Natural killer cell (primary cell): ENCODE results near the gene SCG5. TPM values are rescaled to one million over a fixed set of nuclear protein-coding genes. Genes with fewer than 3 reads are reported as not detected.

Experiments
- ATAC-seq, 3 donors: fragments of 150-1000 bp in 2 of 3; fragments of 200-7000 bp in 1 of 3; cut with Tn5 transposase; 1 replicate in 1 of 3; 2 replicates in 2 of 3; pipeline ENCODE4 v1.10.0; 2021; ENCODE audit warnings: mild to moderate bottlenecking in 2 of 3, moderate library complexity in 2 of 3
- DNase-seq, 2 donors: peaks; one replicate each; pipeline versions ENCODE4 v3.0.0 to v3.0.0-alpha.2; 2013 to 2021; ENCODE audit warnings: mixed read lengths in 1 of 2
- H3K27ac ChIP-seq: one replicate; pipeline ENCODE4 v1.5.1; 2013; ENCODE audit warnings: mild to moderate bottlenecking, low read length
- H3K27me3 ChIP-seq: one replicate; pipeline ENCODE4 v1.6.1; 2013; ENCODE audit warnings: low read length; ENCODE audit not compliant: control insufficient read depth, insufficient read depth
- H3K36me3 ChIP-seq: one replicate; pipeline ENCODE4 v1.6.1; 2013; ENCODE audit warnings: low read length; ENCODE audit not compliant: control insufficient read depth, insufficient read depth
- H3K4me1 ChIP-seq: one replicate; pipeline ENCODE4 v1.6.1; 2013; ENCODE audit warnings: low read length; ENCODE audit not compliant: control insufficient read depth, insufficient read depth
- H3K4me3 ChIP-seq: one replicate; pipeline ENCODE4 v1.5.1; 2013; ENCODE audit warnings: low read length
- H3K9me3 ChIP-seq: one replicate; pipeline ENCODE4 v1.6.1; 2013; ENCODE audit warnings: low read length; ENCODE audit not compliant: control insufficient read depth, insufficient read depth
- H3K27ac Mint-ChIP-seq, 2 donors: one replicate each; pipeline ENCODE4 v1.8.0; 2022; ENCODE audit warnings: mild to moderate bottlenecking in 2 of 2, mixed read lengths in 2 of 2, moderate library complexity in 1 of 2
- H3K27me3 Mint-ChIP-seq, 2 donors: one replicate each; pipeline ENCODE4 v1.8.0; 2022; ENCODE audit warnings: low read depth in 2 of 2, mixed read lengths in 2 of 2
- H3K36me3 Mint-ChIP-seq: one replicate; pipeline ENCODE4 v1.8.0; 2022; ENCODE audit warnings: mixed read lengths
- H3K4me1 Mint-ChIP-seq, 2 donors: one replicate each; pipeline ENCODE4 v1.8.0; 2022; ENCODE audit warnings: mixed read lengths in 2 of 2
- H3K4me3 Mint-ChIP-seq: one replicate; pipeline ENCODE4 v1.8.0; 2022; ENCODE audit warnings: mild to moderate bottlenecking, moderate library complexity, mixed read lengths
- H3K9me3 Mint-ChIP-seq, 2 donors: one replicate each; pipeline ENCODE4 v1.8.0; 2022; ENCODE audit warnings: mixed read lengths in 2 of 2
- WGBS: methylation state at CpG from one replicate; pipeline ENCODE4 v1.1.7; 2013; ENCODE audit warnings: missing lambda C conversion rate; ENCODE audit not compliant: insufficient coverage; 5-methylcytosine and 5-hydroxymethylcytosine counted together
- intact Hi-C: fragments of 100-400 bp; cut with micrococcal nuclease; formaldehyde crosslinking; loops from one replicate; pipeline ENCODE4 v1.14.2; 2022
- total RNA-seq, 4 donors: library from RNA; stranded (reverse); fragments of 120-200 nt in 1 of 4; gene quantifications; one replicate each; pipeline versions ENCODE4 v1.2.3 to v1.2.4, GENCODE V29; 2013 to 2022
- TF ChIP-seq, protein P1 (sequence below): fragments of 200-600 bp; IDR thresholded peaks from one replicate; pipeline ENCODE4 v1.8.0; 2022; ENCODE audit warnings: antibody characterized with exemption

The SCG5 gene
- total RNA-seq, 3 donors from 2014 or later (not counting 1 experiment from before 2014, with no cell fraction given): not detected

DNA sequence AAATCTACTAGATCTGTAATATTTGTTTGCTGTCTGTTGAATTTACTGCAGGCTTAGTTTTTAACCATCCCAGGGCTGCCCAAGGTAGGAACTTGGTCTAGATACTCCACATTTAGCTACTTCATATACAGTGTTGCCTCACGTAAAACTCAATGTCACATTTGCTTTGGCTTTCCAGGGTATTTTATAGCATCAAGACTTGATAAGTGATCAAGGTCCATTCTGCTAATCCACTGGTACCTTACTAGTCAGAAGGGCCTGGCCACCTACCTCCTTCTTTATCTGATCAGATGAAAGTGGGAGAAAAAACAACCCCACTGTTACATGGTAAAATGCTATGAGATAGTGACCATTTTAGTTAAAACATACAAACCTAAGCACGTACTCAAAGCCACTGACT, 50.8 kb downstream of the SCG5 start:
- 80% methylated on average over 1 of the region's 2 CpGs for WGBS
- no peak overlapping the region for H3K27ac ChIP-seq
- no peaks in the 10 kb centered on the region for H3K36me3 ChIP-seq
- H3K9me3 ChIP-seq: no peaks in the 10 kb centered on the region
- H3K9me3 Mint-ChIP-seq: no peaks in the 10 kb centered on the region
- ATAC-seq (no peak), DNase-seq (no peak)
- no peak overlapping the region for H3K27ac Mint-ChIP-seq
- no peak overlapping the region for H3K4me3 ChIP-seq
- no peaks in the 10 kb centered on the region for H3K27me3 ChIP-seq
- TF ChIP-seq, protein P1, sequence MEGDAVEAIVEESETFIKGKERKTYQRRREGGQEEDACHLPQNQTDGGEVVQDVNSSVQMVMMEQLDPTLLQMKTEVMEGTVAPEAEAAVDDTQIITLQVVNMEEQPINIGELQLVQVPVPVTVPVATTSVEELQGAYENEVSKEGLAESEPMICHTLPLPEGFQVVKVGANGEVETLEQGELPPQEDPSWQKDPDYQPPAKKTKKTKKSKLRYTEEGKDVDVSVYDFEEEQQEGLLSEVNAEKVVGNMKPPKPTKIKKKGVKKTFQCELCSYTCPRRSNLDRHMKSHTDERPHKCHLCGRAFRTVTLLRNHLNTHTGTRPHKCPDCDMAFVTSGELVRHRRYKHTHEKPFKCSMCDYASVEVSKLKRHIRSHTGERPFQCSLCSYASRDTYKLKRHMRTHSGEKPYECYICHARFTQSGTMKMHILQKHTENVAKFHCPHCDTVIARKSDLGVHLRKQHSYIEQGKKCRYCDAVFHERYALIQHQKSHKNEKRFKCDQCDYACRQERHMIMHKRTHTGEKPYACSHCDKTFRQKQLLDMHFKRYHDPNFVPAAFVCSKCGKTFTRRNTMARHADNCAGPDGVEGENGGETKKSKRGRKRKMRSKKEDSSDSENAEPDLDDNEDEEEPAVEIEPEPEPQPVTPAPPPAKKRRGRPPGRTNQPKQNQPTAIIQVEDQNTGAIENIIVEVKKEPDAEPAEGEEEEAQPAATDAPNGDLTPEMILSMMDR: no peak
- intact Hi-C loops: no loop called here
- H3K27me3 Mint-ChIP-seq: peaks cover 0 to 3% of the 10 kb centered on the region in 2 donors
- no peak overlapping the region for H3K4me3 Mint-ChIP-seq
- H3K36me3 Mint-ChIP-seq: no peaks in the 10 kb centered on the region
- no peaks in the 10 kb centered on the region for H3K4me1 ChIP-seq
- H3K4me1 Mint-ChIP-seq: no peaks in the 10 kb centered on the region

DNA sequence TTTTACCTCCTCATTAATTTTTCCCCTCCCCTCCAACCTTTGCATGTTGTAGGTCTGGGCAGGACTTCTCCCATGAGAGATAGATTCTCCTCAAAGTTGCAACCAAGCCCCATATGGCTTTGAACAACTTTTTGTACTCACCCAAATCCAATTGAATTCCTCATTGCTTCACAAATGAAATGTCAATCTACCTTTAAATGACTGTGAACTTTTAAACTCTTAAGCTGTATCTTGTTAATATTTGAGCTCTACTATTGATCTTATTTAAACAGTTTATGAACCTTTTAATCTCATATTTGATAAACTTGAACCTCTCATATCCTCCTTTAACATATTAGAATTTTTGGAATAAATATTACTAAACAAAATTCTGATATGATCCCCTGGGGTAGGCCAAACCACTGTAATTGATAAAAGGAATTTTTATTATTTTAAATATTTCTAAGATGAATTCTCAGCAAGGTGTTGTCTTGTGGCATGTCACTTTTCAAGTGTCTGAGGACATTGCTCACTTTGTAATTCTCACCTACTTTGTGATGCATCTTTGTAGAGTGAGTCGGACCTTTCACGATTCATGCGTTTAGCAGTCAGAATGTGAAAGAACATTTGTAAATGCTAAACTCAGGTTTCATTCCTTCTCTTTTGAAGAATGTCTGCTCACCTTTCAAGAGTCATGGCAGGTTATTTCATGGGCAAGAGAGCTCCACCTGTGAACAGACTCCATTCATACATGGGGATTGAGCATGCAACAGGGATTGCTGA, 52.9 kb downstream of the SCG5 start:
- TF ChIP-seq, protein P1: no peak
- Mint-ChIP-seq H3K27ac (no peak overlapping the region), H3K4me1 (no peaks in the 10 kb centered on the region), H3K4me3 (no peak overlapping the region), H3K9me3 (no peaks in the 10 kb centered on the region), H3K36me3 (no peaks in the 10 kb centered on the region), H3K27me3 (peaks cover 0 to 6% of the 10 kb centered on the region in 2 donors)
- no peak for ATAC-seq
- 77% methylated on average over 3 of the region's 3 CpGs for WGBS
- Histone ChIP-seq H3K36me3 (no peaks in the 10 kb centered on the region), H3K4me1 (no peaks in the 10 kb centered on the region), H3K27ac (no peak overlapping the region), H3K9me3 (no peaks in the 10 kb centered on the region), H3K27me3 (no peaks in the 10 kb centered on the region), H3K4me3 (no peak overlapping the region)
- intact Hi-C loops: no loop called here
- DNase-seq: no peak

DNA sequence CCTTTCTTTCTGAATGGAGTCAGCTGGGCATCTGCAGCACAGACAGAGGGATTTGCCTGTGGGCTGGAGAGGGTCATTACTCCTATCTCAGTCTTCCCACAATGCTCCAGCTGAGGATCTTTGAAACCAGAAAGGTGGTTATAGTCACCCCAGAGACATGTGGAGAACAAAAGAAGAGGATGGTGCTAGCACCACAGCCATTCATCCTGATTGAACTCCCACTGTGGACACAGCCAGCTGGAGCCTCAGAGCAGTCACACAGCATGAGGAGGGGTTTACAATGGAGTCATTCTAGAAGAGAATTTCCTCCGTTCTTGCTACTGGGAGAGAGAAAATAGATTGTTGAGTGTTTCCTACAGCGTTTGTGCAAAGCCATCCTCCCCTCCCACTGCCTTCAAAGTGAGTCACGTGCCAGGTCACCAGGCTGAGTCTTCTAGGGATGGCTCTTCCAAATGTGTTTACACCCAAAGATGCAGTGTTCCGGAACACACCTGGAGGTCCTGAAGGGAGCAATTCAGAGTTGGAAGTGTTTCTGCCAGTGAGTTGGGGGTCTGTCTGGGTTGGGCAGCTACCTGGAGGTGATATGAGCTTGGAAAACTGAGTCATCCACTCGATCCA, 57.4 kb downstream of the SCG5 start:
- no peak overlapping the region for H3K4me3 Mint-ChIP-seq
- ATAC-seq (no peak), DNase-seq (no peak)
- H3K4me1 ChIP-seq: no peaks in the 10 kb centered on the region
- TF ChIP-seq, protein P1: no peak
- peaks cover 3 to 19% of the 10 kb centered on the region in 2 donors for H3K27me3 Mint-ChIP-seq
- 91% methylated on average over 4 of the region's 5 CpGs for WGBS
- H3K9me3 Mint-ChIP-seq: no peaks in the 10 kb centered on the region
- H3K36me3 Mint-ChIP-seq: no peaks in the 10 kb centered on the region
- no peaks in the 10 kb centered on the region for H3K36me3 ChIP-seq
- no peak overlapping the region for H3K27ac ChIP-seq
- no peaks in the 10 kb centered on the region for H3K4me1 Mint-ChIP-seq
- no peak overlapping the region for H3K27ac Mint-ChIP-seq
- H3K9me3 ChIP-seq: no peaks in the 10 kb centered on the region
- H3K27me3 ChIP-seq: no peaks in the 10 kb centered on the region
- intact Hi-C loops: no loop called here
- no peak overlapping the region for H3K4me3 ChIP-seq
